Ovary (tissue), 9 donors: ENCODE data around the gene MYO5B. TPM values are rescaled to one million over a fixed set of nuclear protein-coding genes. Genes with fewer than 3 reads are reported as not detected.

Experiments used
- DNase-seq, 5 donors: peaks; one replicate each; pipeline ENCODE4 v3.0.0-alpha.2; 2019 to 2020
- H3K27ac ChIP-seq, 2 donors: fragments of 200-600 bp; one replicate each; pipeline versions ENCODE4 v1.5.1 to v1.8.0; 2019 to 2022
- H3K27me3 ChIP-seq: fragments of 200-600 bp; one replicate; pipeline ENCODE4 v1.8.0; 2022
- H3K36me3 ChIP-seq: fragments of 200-600 bp; sonication (generic); one replicate; pipeline ENCODE4 v1.5.1; 2019
- H3K4me1 ChIP-seq: one replicate; pipeline ENCODE4 v1.8.1; 2013; ENCODE audit warnings: mild to moderate bottlenecking, moderate library complexity; ENCODE audit not compliant: insufficient read depth
- H3K4me3 ChIP-seq: fragments of 200-600 bp; sonication (generic); one replicate; pipeline ENCODE4 v1.5.1; 2017
- H3K9me3 ChIP-seq, 2 donors: fragments of 200-600 bp in 1 of 2; sonication (generic) in 1 of 2; one replicate each; pipeline versions ENCODE4 v1.5.1 to v1.8.1; 2013 to 2019; ENCODE audit warnings: mild to moderate bottlenecking in 1 of 2, moderate library complexity in 1 of 2
- CTCF ChIP-seq, 3 donors: fragments of 450-650 bp in 2 of 3; fragments of 200-600 bp in 1 of 3; IDR thresholded peaks; one replicate each; pipeline versions ENCODE4 v1.5.1 to v1.8.0; 2016 to 2022; ENCODE audit warnings: antibody characterized with exemption in 3 of 3, mild to moderate bottlenecking in 1 of 3
- EP300 ChIP-seq: sonication (generic); formaldehyde crosslinking; IDR thresholded peaks from one replicate; pipeline ENCODE4 v1.6.1; 2017; ENCODE audit warnings: antibody characterized with exemption
- POLR2A ChIP-seq: fragments of 450-650 bp; IDR thresholded peaks from one replicate; pipeline ENCODE4 v1.6.1; 2017; ENCODE audit warnings: antibody characterized with exemption, mild to moderate bottlenecking, moderate library complexity
- WGBS, 3 donors: extraction: QIAGEN DNeasy Blood & Tissue Kit in 1 of 3; methylation state at CpG; one replicate each; pipeline versions ENCODE4 v1.1.5 to v1.1.7; 2013 to 2017; 5-methylcytosine and 5-hydroxymethylcytosine counted together
- intact Hi-C, 4 donors: fragments of 100-400 bp; cut with DNase I; formaldehyde crosslinking; loops; one replicate each; pipeline versions ENCODE4 v1.11.0 to v1.15.1; 2022 to 2023
- polyA plus RNA-seq, 2 donors: library from polyadenylated mRNA; stranded (reverse); fragments of 200-250 nt in 1 of 2; fragments of 350-450 nt in 1 of 2; fragmentation: Illumina TruSeq in 1 of 2; extraction: RNeasy Lipid Tissue Mini Kit (QIAGEN cat#74804) in 1 of 2; gene quantifications; one replicate each; pipeline ENCODE4 v1.2.3, GENCODE V29; 2013 to 2014
- total RNA-seq, 7 donors: library from RNA; depleted of rRNA in 2 of 7; stranded (reverse); fragments of >200 nt in 2 of 7; fragmentation: NEBNext Ultra II Directional in 3 of 7; extraction: Animal tissue kit (Norgen Biotek cat#: 25700) in 3 of 7; gene quantifications; one replicate each; pipeline versions ENCODE4 v1.1.0 to v1.2.4, GENCODE V29; 2016 to 2023
- donor health status: DM: no; HTN: no; CAD: no; lungs with moderate emphysema.
- donor health status: DM: no; HTN: no; CAD: no.
- donor health status: Bipolar disorder and iron deficiency.
- donor health status: DM: yes; HTN: yes; CAD: no.
- donor health status: DM: no; HTN: no; CAD: no.
- donor health status: DM: yes; HTN: yes; CAD: no.

The MYO5B gene
- total and polyA plus RNA-seq, 9 donors: 0.25 to 25.5 (median 1.5) TPM

DNA sequence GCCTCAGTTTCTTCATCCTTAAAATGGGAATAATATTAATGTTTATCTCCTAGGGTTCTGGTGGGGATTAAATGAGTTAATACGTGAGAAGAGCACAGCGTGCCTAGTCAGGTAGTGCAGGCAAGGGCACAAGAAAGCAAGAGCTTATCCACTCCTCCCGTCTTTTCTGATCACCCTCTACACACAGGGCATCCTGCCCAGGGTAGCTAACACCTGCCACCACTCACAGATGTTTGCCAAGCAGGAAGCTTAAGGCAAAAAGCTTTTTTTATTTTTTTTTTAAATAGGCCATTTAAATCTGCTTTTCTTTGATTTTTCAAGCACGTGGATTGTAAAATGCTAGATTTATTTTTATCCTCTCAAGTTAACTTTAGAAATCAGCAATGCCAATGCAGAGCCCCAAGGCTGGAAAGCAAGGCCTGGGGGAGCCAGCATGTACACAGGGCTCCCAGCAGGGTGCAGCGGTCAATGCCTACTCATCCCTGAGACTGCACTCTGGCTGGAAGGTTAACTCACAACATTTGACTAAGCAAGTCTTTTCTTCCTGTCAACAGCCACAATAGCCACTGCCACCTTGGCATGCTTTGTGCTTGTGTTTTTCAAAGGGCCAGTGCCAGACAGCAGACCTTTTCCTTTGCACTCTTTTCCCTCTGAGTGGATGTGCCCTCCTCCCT lies 295.2 kb downstream of the MYO5B start:
- WGBS, 3 donors: 76 to 80% (median 79%) methylated on average over 5 of the region's 5 CpGs
- Histone ChIP-seq H3K27ac (no peak overlapping the region), H3K4me3 (no peak overlapping the region), H3K9me3 (no peaks in the 10 kb centered on the region), H3K4me1 (no peaks in the 10 kb centered on the region), H3K27me3 (no peaks in the 10 kb centered on the region), H3K36me3 (no peaks in the 10 kb centered on the region)
- intact Hi-C loops: no loop called here
- no peak for DNase-seq
- TF ChIP-seq CTCF (IDR thresholded peaks at IDR 0.05) (no peak), POLR2A (no peak), EP300 (no peak)

- intact Hi-C loops: no loop called here
- DNase-seq: peak in 4 of 5 donors; percentile 23 to 39 (median 32)
- H3K27me3 ChIP-seq: no peaks in the 10 kb centered on the region
- H3K4me3 ChIP-seq: no peak overlapping the region
- no peak for TF ChIP-seq POLR2A
- no peak for TF ChIP-seq EP300
- 44 to 48% (median 45%) methylated on average over 7 of the region's 7 CpGs for WGBS, 3 donors
- H3K27ac ChIP-seq: no peak overlapping the region
- H3K36me3 ChIP-seq: no peaks in the 10 kb centered on the region
- no peaks in the 10 kb centered on the region for H3K9me3 ChIP-seq
- no peaks in the 10 kb centered on the region for H3K4me1 ChIP-seq
Measured at GRCh38 chr18:49898421-49898820, 296.5 kb downstream of the MYO5B start.

- no peak overlapping the region for H3K4me3 ChIP-seq
- no peak for TF ChIP-seq EP300
- no peak for TF ChIP-seq POLR2A
- no peak for TF ChIP-seq CTCF (IDR thresholded peaks at IDR 0.05)
- no peak for DNase-seq
- no peaks in the 10 kb centered on the region for H3K9me3 ChIP-seq
- H3K4me1 ChIP-seq: no peaks in the 10 kb centered on the region
- no peaks in the 10 kb centered on the region for H3K27me3 ChIP-seq
- intact Hi-C loops: no loop called here
- H3K27ac ChIP-seq: no peak overlapping the region
- no peaks in the 10 kb centered on the region for H3K36me3 ChIP-seq
- WGBS, 3 donors: 88 to 96% (median 89%) methylated on average over 11 of the region's 11 CpGs
Measured at GRCh38 chr18:49894517-49895226, 300.3 kb downstream of the MYO5B start.

DNA sequence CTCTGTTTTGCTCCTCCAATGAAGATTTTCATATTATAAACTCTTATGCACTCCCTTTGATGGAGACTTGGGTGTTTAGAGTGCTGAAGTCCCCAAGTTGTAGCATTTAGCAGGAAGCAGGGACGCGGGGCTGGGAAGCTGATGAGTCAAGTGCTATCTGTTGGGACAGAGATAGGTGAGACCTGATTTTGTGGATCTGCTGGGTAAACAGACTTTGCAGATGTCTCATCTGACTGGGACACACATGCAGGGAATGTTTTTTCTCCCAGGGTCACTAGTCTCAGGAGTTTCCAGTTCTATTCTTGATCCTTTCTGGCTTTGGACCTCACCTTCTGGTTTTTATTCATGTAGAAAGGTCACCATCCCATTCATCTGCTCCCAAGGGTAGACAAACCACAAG lies 301.9 kb downstream of the MYO5B start:
- Histone ChIP-seq H3K27me3 (no peaks in the 10 kb centered on the region), H3K4me3 (no peak overlapping the region), H3K9me3 (no peaks in the 10 kb centered on the region), H3K4me1 (no peaks in the 10 kb centered on the region), H3K27ac (no peak overlapping the region), H3K36me3 (no peaks in the 10 kb centered on the region)
- 90 to 100% (median 92%) methylated on average over 2 of the region's 2 CpGs for WGBS, 3 donors
- TF ChIP-seq EP300 (no peak), POLR2A (no peak), CTCF (IDR thresholded peaks at IDR 0.05) (no peak)
- intact Hi-C loops: no loop called here
- DNase-seq: no peak
